Progenitor cell of endocrine pancreas (in vitro differentiated cells): Measurements from ENCODE around the gene MEGF8. TPM values are rescaled to one million over a fixed set of nuclear protein-coding genes. Genes with fewer than 3 reads are reported as not detected.

ENCODE experiments used
- DNase-seq: peaks from one replicate; pipeline ENCODE4 v3.0.0; 2021; ENCODE audit warnings: low spot score; ENCODE audit not compliant: unreplicated experiment
- H3K27ac Mint-ChIP-seq: 2 replicates; pipeline ENCODE4 v1.8.0; 2021; ENCODE audit warnings: mild to moderate bottlenecking, moderate library complexity, mixed read lengths
- H3K27me3 Mint-ChIP-seq: 2 replicates; pipeline ENCODE4 v1.8.0; 2021; ENCODE audit warnings: mixed read lengths
- H3K36me3 Mint-ChIP-seq: 2 replicates; pipeline ENCODE4 v1.8.0; 2022; ENCODE audit warnings: mixed read lengths; ENCODE audit not compliant: insufficient read depth
- H3K4me1 Mint-ChIP-seq: 2 replicates; pipeline ENCODE4 v1.8.0; 2021; ENCODE audit warnings: low read depth, mixed read lengths
- H3K4me3 Mint-ChIP-seq: 2 replicates; pipeline ENCODE4 v1.8.0; 2021; ENCODE audit warnings: low read depth, mild to moderate bottlenecking, moderate library complexity, mixed read lengths
- H3K9me3 Mint-ChIP-seq: 2 replicates; pipeline ENCODE4 v1.8.0; 2021; ENCODE audit warnings: low read depth, mixed read lengths
- CTCF ChIP-seq: fragments of 200-600 bp; sonication (generic); IDR thresholded peaks from one replicate; pipeline ENCODE4 v1.5.0; 2021; ENCODE audit warnings: antibody characterized with exemption, mild to moderate bottlenecking; ENCODE audit not compliant: unreplicated experiment
- total RNA-seq: library from RNA; stranded (reverse); gene quantifications from 2 replicates; pipeline ENCODE4 v1.2.1, GENCODE V29; 2021

Gene MEGF8
- total RNA-seq, 1 donor from 2014 or later, result 61.7 TPM

GRCh38 chr19:42400404-42400803 lies 75.0 kb downstream of the MEGF8 start:
- TF ChIP-seq CTCF, result no peak
- peaks cover 26% of the 10 kb centered on the region for H3K4me1 Mint-ChIP-seq
- peak overlapping the region; percentile 14 for H3K4me3 Mint-ChIP-seq
- H3K36me3 Mint-ChIP-seq, result peaks cover 2% of the 10 kb centered on the region
- H3K9me3 Mint-ChIP-seq, result no peaks in the 10 kb centered on the region
- no peak overlapping the region for H3K27ac Mint-ChIP-seq
- DNase-seq, result no peak
- no peaks in the 10 kb centered on the region for H3K27me3 Mint-ChIP-seq

DNA sequence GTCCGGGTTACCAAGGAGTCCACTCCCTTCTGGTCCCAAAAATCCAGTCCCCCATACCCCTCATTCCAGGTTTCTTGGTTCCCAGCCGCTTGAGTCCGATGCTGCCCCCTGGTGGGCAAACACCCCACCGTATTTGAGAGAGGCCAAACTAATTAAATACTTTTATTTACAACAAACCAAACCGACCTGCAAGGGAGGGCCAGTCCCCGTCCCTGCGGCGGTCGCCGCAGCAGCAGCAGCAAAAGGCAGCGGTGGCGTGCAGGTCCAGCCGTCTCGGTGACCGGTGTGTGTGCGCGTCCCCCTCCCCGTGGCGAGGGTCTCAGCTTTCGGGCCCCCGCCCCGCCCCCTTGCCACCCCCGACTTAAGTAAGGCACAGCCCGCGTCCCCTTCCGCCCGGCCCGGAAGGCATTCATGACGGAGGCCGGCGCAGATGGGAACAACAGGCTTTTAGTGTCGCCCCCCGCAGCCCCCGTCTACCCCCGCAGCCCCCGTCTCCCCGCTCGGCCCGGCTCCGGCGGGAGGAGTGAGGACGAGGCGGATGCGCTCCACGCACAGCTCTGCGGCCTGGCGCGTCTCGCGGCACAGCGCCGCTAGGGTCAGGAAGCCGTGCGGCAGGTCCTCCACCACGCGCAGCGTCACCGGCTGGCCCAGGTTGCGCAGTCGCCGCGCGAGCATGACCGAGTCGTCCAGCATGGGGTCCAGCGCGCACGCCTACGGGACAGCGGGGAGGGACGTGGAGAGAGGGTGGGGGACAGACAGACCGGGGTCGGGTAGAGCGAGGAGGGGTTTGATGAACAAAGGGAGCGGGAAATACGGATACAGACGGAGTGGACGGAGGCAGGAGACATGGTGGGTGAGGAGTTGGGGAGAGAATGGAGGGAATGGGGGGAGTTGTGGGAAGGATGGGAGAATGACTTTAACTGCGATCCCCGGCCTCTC lies 76.2 kb downstream of the MEGF8 start:
- Mint-ChIP-seq H3K9me3 (no peaks in the 10 kb centered on the region), H3K36me3 (peaks cover 2% of the 10 kb centered on the region), H3K4me3 (peak overlapping the region; percentile 85), H3K27me3 (no peaks in the 10 kb centered on the region), H3K27ac (peak overlapping the region; percentile 92), H3K4me1 (peaks cover 21% of the 10 kb centered on the region)
- peak; percentile 81 for DNase-seq
- TF ChIP-seq CTCF, result peak; percentile 92

DNA sequence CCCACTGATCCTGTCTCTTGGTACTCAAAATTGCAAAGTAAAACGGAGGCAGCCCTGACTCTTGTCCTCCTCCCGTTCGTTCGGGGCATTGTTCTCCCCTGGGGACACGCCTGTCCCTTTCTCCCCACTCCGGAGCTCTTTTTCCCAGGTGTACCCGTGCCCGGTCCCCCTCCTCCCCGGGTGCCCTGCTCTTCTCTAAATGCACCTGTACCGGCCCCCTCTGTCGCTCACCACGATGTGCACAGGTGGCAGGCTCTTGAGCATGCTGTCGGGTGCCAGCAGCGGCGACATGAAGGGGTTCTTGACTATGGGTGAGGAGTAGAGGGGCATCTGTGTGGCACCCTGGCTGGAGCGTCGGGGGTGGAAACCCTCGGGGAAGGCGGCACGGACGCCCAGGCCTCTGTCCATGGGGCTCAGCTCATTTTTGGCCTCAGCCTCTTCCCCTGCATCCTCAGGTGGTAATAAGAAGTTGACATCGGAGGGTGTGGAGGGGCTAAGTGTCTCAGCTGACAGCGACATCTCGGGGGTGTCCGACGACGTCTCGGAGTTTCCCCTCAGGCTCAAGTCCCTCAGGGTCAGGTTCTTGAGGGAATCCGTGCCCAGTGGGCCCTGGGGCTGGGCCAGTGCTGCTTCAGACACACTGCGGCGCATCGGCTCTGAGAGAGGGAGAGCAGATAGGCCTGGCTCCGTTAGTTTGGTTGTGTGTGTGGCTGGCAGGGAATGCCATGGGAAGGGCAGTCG lies 77.1 kb downstream of the MEGF8 start:
- no peak for DNase-seq
- H3K27me3 Mint-ChIP-seq, result no peaks in the 10 kb centered on the region

DNA sequence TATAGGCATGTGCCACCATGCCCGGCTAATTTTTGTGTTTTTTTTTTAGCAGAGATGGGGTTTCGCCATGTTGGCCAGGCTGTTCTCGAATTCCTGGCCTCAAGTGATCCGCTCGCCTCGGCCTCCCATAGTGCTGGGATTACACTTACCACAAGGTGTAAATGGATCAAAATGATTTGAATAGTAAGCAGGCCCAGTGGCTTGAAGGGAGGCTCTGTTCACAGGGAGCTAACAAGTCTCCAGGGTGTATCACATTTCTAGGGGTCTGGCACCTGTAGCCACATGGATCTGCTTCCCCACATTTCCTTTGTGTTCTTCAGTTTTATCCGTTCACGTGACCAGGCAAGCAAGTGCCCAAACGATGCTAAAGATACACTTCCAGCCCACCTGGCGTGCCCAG lies 78.2 kb downstream of the MEGF8 start:
- Mint-ChIP-seq H3K27me3 (no peaks in the 10 kb centered on the region), H3K36me3 (peaks cover 2% of the 10 kb centered on the region), H3K9me3 (no peaks in the 10 kb centered on the region), H3K4me3 (no peak overlapping the region), H3K4me1 (peaks cover 16% of the 10 kb centered on the region), H3K27ac (no peak overlapping the region)
- TF ChIP-seq CTCF, result no peak
- DNase-seq, result no peak

More for the DNA sequence above, 77.1 kb downstream of the MEGF8 start:
- no peaks in the 10 kb centered on the region for H3K9me3 Mint-ChIP-seq
- peaks cover 15% of the 10 kb centered on the region for H3K4me1 Mint-ChIP-seq
- H3K27ac Mint-ChIP-seq, result peak overlapping the region; percentile 92
- peak overlapping the region; percentile 85 for H3K4me3 Mint-ChIP-seq
- TF ChIP-seq CTCF, result no peak
- H3K36me3 Mint-ChIP-seq, result peaks cover 2% of the 10 kb centered on the region

DNA sequence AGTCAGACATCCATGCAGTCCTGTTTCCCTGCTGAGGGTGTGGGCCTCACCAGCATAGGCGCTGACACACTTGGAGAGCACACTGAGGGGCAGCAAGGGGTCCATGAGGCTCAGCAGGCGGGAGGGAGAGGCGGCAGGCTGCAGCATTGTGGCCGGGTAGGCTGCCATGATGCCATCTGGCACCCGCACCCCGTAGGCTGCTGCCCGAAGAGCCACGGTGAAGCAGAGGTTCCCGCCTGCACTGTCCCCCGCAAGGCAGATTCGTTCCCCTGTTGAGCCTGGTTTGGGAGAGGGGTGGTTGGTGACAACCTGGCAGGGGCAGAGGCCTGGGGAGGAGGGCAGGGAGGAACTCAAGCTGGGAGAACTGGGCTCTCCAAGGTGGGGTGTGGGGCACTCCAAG lies 80.7 kb downstream of the MEGF8 start:
- H3K27me3 Mint-ChIP-seq, result no peaks in the 10 kb centered on the region
- H3K36me3 Mint-ChIP-seq, result peaks cover 2% of the 10 kb centered on the region
- no peaks in the 10 kb centered on the region for H3K9me3 Mint-ChIP-seq
- no peak overlapping the region for H3K4me3 Mint-ChIP-seq
- no peak overlapping the region for H3K27ac Mint-ChIP-seq
- no peak for DNase-seq
- H3K4me1 Mint-ChIP-seq, result peaks cover 25% of the 10 kb centered on the region
- no peak for TF ChIP-seq CTCF
